Activated naive CD8-positive, alpha-beta T cell (primary cell): ENCODE measurements around the gene ST8SIA2.

Experiments used
- H3K27ac Mint-ChIP-seq: one replicate; pipeline ENCODE4 v1.8.0; 2021; ENCODE audit warnings: mixed read lengths
- H3K27me3 Mint-ChIP-seq: one replicate; pipeline ENCODE4 v1.8.0; 2021; ENCODE audit warnings: mixed read lengths
- H3K36me3 Mint-ChIP-seq: one replicate; pipeline ENCODE4 v1.8.0; 2021; ENCODE audit warnings: mixed read lengths
- H3K4me1 Mint-ChIP-seq: one replicate; pipeline ENCODE4 v1.8.0; 2021; ENCODE audit warnings: low read depth, mixed read lengths
- H3K4me3 Mint-ChIP-seq: one replicate; pipeline ENCODE4 v1.8.0; 2021; ENCODE audit warnings: mild to moderate bottlenecking, mixed read lengths
- H3K9me3 Mint-ChIP-seq: one replicate; pipeline ENCODE4 v1.8.0; 2021; ENCODE audit warnings: low read depth, mixed read lengths

The ST8SIA2 gene

GRCh38 chr15:92410537-92410936, 16.9 kb downstream of the ST8SIA2 start:
- Mint-ChIP-seq H3K27ac (no peak overlapping the region), H3K9me3 (no peaks in the 10 kb centered on the region), H3K27me3 (peaks cover 10% of the 10 kb centered on the region), H3K4me3 (no peak overlapping the region), H3K36me3 (no peaks in the 10 kb centered on the region), H3K4me1 (no peaks in the 10 kb centered on the region)

DNA sequence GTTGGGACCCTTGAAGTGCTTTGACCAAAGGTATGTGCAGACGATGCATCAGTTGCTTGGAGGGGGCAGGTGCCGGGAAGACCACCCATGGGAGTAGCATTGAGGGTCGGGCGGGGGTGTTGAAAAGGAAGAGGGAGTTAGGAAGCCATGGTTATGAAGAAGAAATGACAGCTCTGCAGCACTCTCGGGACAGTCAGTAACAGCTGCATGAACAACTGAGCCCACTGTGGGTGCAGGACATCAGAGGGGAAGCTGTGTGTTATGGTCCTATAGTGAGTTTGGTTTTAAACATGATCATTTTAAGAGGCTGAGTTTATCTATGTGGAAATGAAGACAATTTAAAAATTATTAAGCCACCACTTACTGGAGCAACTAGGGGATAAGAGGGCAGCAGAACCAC, 17.6 kb downstream of the ST8SIA2 start:
- Mint-ChIP-seq H3K27me3 (peaks cover 15% of the 10 kb centered on the region), H3K27ac (no peak overlapping the region), H3K4me1 (no peaks in the 10 kb centered on the region), H3K4me3 (no peak overlapping the region), H3K9me3 (no peaks in the 10 kb centered on the region), H3K36me3 (no peaks in the 10 kb centered on the region)

DNA sequence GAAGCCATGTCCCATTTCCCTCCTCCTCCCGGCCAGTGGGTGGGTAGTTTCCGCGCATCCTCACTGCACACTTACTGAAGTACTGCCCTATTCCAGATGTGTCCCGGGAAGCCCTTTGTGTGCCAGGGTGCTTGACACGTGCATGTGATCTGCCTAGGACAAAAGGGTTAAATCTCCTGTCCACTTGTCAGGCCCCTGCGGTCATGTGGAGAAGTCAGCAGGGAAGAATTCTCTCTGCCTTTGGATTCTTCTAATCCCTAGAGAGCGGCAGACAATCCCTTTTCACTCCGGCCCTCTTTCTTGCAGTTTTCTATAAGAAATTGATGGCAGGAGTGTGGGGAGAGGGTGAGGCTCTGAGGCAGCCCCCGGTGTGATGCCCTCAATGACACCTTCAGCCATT, 19.8 kb downstream of the ST8SIA2 start:
- H3K27me3 Mint-ChIP-seq, result peaks cover 16% of the 10 kb centered on the region
- no peaks in the 10 kb centered on the region for H3K9me3 Mint-ChIP-seq
- H3K4me3 Mint-ChIP-seq, result no peak overlapping the region
- H3K36me3 Mint-ChIP-seq, result no peaks in the 10 kb centered on the region
- H3K27ac Mint-ChIP-seq, result no peak overlapping the region
- H3K4me1 Mint-ChIP-seq, result no peaks in the 10 kb centered on the region

DNA sequence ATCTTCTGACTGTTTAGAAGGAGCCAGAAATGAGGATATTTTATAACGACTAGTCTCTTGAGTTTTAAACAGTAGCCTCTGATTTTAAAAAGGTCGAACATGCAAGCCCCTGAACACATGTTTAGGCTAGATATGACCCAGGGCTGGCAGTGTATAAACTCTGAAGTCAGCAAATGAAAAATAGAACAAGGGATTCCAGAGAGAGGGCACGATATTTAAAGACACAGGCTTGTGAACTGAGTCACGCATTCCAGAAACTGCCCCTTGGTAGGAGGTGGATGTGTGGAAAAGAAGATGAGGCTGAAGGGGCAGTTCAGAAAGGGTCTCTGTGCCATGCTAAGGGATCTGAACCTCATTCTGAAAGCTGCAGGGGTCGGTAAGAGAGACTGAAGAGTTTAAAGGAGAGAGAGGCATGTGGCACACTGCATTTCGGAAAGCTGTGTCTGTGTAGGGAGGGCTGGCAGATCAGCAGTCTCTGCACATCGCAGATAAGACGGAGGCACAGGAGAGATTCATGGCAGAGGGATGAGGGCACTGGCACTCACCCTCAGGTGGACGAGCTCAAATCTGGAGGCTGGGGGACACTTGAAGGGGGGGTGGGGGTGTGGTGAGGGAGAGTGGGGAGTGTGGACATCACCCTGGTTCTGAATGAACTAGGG, 22.1 kb downstream of the ST8SIA2 start:
- Mint-ChIP-seq H3K4me1 (no peaks in the 10 kb centered on the region), H3K9me3 (no peaks in the 10 kb centered on the region), H3K4me3 (no peak overlapping the region), H3K27me3 (peaks cover 12% of the 10 kb centered on the region), H3K27ac (no peak overlapping the region), H3K36me3 (no peaks in the 10 kb centered on the region)

DNA sequence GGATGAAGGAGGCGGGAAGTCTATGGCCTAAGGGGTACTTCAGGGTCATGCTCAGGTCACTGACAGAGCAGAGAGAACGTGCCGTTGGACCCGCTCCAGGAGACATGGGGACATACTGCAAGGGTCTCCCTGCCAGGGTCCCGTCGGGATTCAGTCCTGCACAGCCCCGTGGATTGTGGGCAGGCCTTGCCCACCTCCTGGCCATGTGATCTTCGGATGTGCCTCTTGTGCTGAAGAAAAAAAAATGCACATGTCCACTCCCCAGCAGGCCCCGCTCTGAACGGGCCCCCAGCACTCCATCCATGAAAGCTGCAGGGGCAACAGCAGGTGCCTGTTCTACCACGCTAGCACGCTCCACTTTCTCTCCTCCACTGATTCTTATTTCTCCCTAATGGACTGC, 22.9 kb downstream of the ST8SIA2 start:
- H3K9me3 Mint-ChIP-seq, result no peaks in the 10 kb centered on the region
- no peak overlapping the region for H3K4me3 Mint-ChIP-seq
- H3K4me1 Mint-ChIP-seq, result no peaks in the 10 kb centered on the region
- H3K36me3 Mint-ChIP-seq, result no peaks in the 10 kb centered on the region
- H3K27me3 Mint-ChIP-seq, result peaks cover 11% of the 10 kb centered on the region
- H3K27ac Mint-ChIP-seq, result no peak overlapping the region

DNA sequence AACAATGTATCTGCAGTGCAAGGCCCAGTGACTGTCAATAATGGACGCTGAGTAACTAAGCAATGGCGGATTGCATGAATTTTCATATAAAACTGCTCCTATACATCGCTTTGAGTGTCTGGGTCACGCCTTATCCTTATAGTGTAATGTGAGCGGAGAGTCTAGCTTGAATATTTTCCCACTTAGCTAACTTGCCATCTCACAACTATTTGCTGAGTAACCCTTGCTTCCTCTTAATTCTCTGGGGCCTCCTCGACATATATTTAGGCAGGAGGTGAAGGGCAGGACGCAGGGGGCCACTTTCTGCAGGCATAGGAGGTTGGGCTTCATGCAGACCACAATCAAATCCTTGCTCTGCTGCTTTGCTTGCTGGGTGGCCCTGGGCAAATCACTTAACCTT, 24.0 kb downstream of the ST8SIA2 start:
- H3K4me3 Mint-ChIP-seq, result no peak overlapping the region
- no peaks in the 10 kb centered on the region for H3K36me3 Mint-ChIP-seq
- no peaks in the 10 kb centered on the region for H3K9me3 Mint-ChIP-seq
- H3K27ac Mint-ChIP-seq, result no peak overlapping the region
- peaks cover 10% of the 10 kb centered on the region for H3K27me3 Mint-ChIP-seq
- H3K4me1 Mint-ChIP-seq, result no peaks in the 10 kb centered on the region

DNA sequence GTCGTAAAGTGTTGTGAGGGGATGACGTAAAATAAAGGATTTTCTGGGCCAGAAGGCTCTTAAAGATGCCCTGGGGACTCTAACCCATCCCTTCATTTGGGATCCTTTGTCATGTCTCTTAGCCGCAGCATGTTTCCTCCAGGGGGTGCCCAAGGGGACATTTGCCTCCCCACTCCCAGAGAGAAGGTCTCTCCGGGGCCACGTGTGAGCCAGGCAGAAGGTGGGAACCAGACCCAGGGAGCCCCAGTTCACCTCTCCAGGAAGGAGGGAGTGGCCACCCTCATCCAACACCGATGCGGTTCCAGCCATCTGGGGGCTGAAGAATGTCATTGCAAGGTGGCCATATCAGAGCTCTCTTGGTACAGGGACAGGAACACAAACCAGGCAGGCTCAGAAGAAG, 25.2 kb downstream of the ST8SIA2 start:
- no peaks in the 10 kb centered on the region for H3K36me3 Mint-ChIP-seq
- H3K4me1 Mint-ChIP-seq, result no peaks in the 10 kb centered on the region

DNA sequence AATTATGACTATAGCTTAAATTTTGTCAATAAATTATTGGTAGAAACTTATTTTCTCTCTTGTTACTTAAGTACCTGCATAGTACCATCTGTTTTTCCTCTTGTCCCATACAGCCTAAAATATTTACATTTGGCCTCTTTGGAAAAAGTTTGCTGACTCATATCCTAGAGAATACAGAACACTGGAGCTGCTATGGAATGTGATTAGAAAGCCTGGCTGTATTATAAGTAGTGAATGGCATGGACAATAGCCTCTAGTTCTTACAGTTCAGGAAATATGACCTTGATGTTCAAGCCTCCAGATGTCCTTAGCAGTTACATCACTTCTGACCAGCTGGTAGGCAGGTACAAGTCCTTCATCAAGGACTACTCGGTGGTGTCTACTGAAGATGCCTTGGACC, 28.3 kb downstream of the ST8SIA2 start:
- Mint-ChIP-seq H3K36me3 (no peaks in the 10 kb centered on the region), H3K9me3 (no peaks in the 10 kb centered on the region), H3K4me1 (no peaks in the 10 kb centered on the region), H3K27ac (no peak overlapping the region), H3K27me3 (peaks cover 18% of the 10 kb centered on the region), H3K4me3 (no peak overlapping the region)

More for the DNA sequence above, 25.2 kb downstream of the ST8SIA2 start:
- Mint-ChIP-seq H3K9me3 (no peaks in the 10 kb centered on the region), H3K27ac (no peak overlapping the region), H3K27me3 (peaks cover 13% of the 10 kb centered on the region), H3K4me3 (no peak overlapping the region)

DNA sequence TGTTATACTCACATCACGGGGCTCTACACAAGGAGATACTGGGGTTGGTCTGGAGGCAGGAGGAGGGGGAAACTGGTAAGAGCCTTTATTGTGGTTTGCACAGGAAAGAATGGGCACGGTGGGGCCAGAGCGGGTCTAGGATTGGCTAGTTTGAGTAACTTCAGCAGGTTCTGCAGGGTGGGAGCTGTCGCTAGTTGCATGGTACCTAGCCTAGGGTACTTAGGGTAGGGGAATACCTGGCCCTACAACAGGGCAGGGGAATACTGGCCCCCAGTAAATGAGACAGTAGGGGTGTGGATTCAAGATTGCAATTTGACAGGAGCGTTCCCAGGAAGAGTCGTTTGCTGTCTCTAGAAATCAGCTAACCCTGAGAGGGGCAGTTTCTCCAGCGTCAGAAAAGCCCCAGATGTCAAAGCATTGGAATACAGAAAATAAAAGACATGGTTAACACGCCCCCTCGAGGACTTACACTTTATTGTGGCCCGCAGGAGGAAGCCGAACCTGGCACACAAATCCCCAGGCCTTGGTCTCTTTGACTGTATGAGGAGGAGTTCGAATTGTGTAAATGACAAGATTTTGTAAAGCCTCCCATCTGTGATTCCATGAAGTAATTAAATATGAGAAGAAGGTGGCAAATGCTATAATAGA, 32.0 kb downstream of the ST8SIA2 start:
- no peaks in the 10 kb centered on the region for H3K4me1 Mint-ChIP-seq
- H3K4me3 Mint-ChIP-seq, result no peak overlapping the region
- no peaks in the 10 kb centered on the region for H3K9me3 Mint-ChIP-seq
- no peak overlapping the region for H3K27ac Mint-ChIP-seq
- peaks cover 18% of the 10 kb centered on the region for H3K27me3 Mint-ChIP-seq
- H3K36me3 Mint-ChIP-seq, result no peaks in the 10 kb centered on the region

GRCh38 chr15:92429378-92430068, 35.8 kb downstream of the ST8SIA2 start:
- Mint-ChIP-seq H3K4me1 (no peaks in the 10 kb centered on the region), H3K4me3 (no peak overlapping the region), H3K9me3 (no peaks in the 10 kb centered on the region), H3K27me3 (peaks cover 13% of the 10 kb centered on the region), H3K27ac (no peak overlapping the region), H3K36me3 (no peaks in the 10 kb centered on the region)

DNA sequence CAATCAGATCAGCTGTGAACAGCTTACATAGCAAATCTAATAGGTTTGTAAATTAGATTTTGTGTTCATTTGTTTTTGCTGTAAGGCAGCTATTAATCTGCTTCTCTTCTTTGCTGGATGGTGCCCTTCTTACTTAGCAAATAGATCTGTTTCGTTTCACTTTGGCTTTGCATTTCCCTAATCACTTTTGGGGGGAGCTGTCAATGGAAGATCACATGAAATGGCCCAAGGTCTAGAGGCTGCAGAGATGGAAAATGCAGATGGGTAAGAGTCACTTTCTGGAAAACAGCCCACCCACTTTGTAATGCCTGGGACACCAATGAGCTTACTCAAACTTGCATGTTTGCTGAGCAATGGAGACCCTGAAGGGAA, 36.4 kb downstream of the ST8SIA2 start:
- Mint-ChIP-seq H3K4me1 (no peaks in the 10 kb centered on the region), H3K36me3 (no peaks in the 10 kb centered on the region), H3K9me3 (no peaks in the 10 kb centered on the region), H3K4me3 (no peak overlapping the region), H3K27ac (no peak overlapping the region), H3K27me3 (peaks cover 11% of the 10 kb centered on the region)

GRCh38 chr15:92435145-92435544, 41.5 kb downstream of the ST8SIA2 start:
- H3K36me3 Mint-ChIP-seq, result no peaks in the 10 kb centered on the region
- H3K9me3 Mint-ChIP-seq, result no peaks in the 10 kb centered on the region
- no peak overlapping the region for H3K27ac Mint-ChIP-seq
- no peaks in the 10 kb centered on the region for H3K4me1 Mint-ChIP-seq
- peaks cover 5% of the 10 kb centered on the region for H3K27me3 Mint-ChIP-seq
- no peak overlapping the region for H3K4me3 Mint-ChIP-seq

DNA sequence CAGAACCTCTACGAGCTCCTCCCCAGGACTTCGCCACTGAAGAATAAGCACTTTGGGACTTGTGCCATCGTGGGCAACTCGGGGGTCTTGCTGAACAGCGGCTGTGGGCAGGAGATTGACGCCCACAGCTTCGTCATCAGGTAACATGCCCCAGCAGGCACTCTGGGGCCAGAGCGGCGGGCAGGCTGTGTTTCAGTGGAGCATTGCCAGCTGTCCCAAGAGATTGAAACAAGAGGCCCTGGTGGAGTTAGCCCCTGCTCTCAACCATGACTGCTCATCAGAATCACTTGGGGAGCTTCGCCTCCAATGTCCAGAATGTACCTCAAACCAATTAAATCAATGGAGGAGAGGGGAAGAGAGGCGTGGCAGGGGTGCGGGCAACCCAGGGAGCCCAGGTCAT, 44.8 kb downstream of the ST8SIA2 start:
- peaks cover 5% of the 10 kb centered on the region for H3K27me3 Mint-ChIP-seq
- no peak overlapping the region for H3K4me3 Mint-ChIP-seq
- H3K36me3 Mint-ChIP-seq, result no peaks in the 10 kb centered on the region
- H3K27ac Mint-ChIP-seq, result no peak overlapping the region
- H3K9me3 Mint-ChIP-seq, result no peaks in the 10 kb centered on the region
- H3K4me1 Mint-ChIP-seq, result no peaks in the 10 kb centered on the region

DNA sequence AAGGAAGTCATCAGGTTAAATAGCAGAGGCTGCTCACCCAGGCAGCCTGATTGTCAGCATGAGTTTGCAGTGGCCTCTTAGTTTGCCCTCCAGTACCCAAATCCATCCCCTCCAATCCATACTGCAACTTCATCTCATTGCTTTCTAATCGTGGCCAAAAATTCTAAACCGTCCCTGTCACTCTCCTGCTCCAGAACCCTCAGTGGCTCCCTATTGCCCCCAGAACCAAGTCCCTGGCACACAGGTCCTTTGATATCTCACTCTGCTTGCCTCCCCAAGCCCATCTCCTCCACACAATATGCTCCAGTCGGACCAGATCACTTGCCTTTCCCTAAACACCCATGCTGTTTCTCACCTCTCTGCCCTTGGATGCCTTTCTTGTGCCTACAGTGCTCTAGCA, 49.7 kb downstream of the ST8SIA2 start:
- Mint-ChIP-seq H3K36me3 (no peaks in the 10 kb centered on the region), H3K27me3 (no peaks in the 10 kb centered on the region), H3K27ac (no peak overlapping the region), H3K9me3 (no peaks in the 10 kb centered on the region), H3K4me3 (no peak overlapping the region), H3K4me1 (no peaks in the 10 kb centered on the region)

DNA sequence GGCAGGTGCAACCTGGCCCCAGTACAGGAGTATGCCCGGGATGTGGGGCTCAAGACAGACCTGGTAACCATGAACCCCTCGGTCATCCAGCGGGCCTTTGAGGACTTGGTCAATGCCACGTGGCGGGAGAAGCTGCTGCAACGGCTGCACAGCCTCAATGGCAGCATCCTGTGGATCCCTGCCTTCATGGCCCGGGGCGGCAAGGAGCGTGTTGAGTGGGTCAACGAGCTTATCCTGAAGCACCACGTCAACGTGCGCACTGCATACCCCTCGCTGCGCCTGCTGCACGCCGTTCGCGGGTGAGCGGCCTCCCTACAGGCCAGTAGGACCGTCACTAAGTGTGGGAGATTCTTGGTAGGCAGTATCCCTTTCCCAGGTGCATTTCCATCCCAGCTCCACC, 51.0 kb downstream of the ST8SIA2 start:
- Mint-ChIP-seq H3K4me1 (no peaks in the 10 kb centered on the region), H3K27me3 (no peaks in the 10 kb centered on the region), H3K4me3 (no peak overlapping the region), H3K9me3 (no peaks in the 10 kb centered on the region), H3K27ac (no peak overlapping the region), H3K36me3 (no peaks in the 10 kb centered on the region)

DNA sequence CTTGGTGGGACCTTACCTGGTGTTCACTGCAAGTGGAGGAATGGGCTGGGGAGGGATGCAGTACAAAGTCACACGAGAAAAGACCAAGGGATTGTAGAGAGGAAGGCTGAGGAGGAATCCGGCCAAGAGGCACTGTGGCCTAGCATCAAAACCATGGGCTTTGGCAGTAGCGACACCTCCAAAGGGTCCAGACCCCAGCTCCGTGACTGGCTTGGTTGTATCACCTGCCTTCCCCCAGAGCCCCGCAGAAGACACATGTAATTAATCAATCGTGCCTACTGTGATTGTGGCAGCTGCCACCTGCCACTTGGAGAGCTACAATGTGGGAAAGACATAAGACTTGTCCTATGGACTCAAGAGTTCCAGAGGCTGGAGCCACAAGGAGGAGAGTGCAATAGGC, 54.7 kb downstream of the ST8SIA2 start:
- Mint-ChIP-seq H3K27ac (no peak overlapping the region), H3K27me3 (no peaks in the 10 kb centered on the region), H3K4me3 (no peak overlapping the region), H3K36me3 (no peaks in the 10 kb centered on the region), H3K4me1 (no peaks in the 10 kb centered on the region), H3K9me3 (no peaks in the 10 kb centered on the region)
